DMS 273 (cell line): ENCODE results near the gene NTS.
A peak's percentile ranks its signal among the peaks of the same experiment; 100 is the strongest.

Source experiments
- DNase-seq: peaks from one replicate; lab custom pipeline; 2025; ENCODE audit not compliant: unreplicated experiment; lab: John Stamatoyannopoulos, UW

NTS gene

DNA sequence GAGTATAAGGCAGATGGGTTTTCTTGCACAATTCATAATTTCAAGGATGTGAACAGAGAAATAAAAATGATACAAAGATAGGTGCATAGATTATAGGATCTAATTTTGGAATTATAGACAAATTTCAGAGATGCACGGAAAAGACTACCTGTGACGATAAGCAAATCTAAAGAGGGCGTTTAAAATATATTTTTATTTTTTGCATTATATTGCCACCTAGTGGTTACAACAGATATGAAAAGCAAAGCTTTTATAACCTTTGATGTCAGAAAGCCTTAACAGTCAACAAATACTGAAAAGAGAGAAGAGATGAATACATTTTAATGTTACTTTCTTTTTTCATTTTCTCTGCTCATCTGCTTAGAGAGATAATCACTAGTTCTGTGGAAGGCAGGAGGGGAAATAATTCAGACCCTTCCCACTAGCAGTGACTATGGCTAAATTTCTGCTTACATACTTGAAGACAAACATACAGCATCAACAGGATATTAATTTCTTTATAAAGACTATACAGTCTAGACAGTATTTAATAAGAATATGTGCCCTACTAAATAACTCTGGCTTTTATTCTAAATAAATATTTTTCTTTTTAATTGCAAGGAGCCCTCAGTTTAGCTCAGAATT is 46.3 kb downstream of the NTS start:
- peak; percentile 59 for DNase-seq

DNA sequence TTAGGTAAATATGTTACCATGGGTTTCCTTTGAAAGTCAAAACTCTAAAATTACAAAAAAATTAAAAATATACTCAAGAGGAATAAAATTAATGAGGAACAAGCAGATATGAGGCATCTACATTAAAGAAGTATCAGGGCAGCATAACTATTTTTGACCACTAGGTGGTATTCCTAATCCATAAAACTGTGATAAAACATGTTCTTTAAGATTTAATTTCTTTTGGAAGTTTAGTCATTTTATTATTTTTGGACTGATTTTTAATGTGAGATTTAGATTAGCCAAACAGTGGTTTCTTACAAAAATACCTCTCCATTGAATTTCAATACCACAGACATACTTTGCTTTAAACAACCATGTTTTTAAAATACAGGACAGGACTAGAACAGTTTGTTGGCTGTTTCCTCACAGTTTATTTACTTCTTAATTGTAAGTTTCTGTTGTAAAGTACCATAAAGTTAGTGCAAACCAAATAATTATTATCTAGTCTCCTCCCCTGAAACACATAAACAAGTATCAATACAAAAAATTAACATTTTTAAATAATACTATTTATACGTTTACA is 49.8 kb downstream of the NTS start:
- peak; percentile 36 for DNase-seq

DNA sequence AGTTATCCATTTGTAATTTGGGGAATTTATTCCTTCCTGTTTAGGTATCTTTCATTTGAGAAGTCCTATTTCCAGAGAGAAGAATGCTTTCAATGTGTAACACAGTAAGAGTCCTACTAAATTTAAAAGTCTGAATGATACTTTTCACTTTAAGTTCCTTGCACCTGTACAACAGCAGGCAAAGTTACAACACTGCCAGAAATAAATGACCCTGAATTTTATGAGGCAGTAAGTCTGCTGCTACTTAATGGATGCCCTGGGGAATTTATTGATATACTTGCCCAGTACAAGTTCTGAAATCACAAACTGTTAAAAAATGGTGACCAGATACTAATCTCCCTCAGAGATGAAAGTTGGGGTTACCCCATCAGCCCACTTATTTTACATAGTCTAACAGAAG is 53.1 kb downstream of the NTS start:
- peak; percentile 0 for DNase-seq
